ENCODE results near the gene NKX2-8.
"Not testable (repeated sequence)": the region's sequence is repeated elsewhere in the genome, so short reads cannot be mapped to it uniquely, and the experiment has no call there.

NKX2-8 gene

GRCh38 chr14:36579573-36580140, 2.8 kb downstream of the NKX2-8 start:
- DNase-seq = no peak

GRCh38 chr14:36579001-36579555, 3.3 kb downstream of the NKX2-8 start:
- DNase-seq = no peak

GRCh38 chr14:36570065-36570464, 12.3 kb downstream of the NKX2-8 start:
- DNase-seq = no peak

- DNase-seq = no peak
Measured at GRCh38 chr14:36556811-36557433, 25.5 kb downstream of the NKX2-8 start.

GRCh38 chr14:36555998-36556743, 26.2 kb downstream of the NKX2-8 start:
- no peak for DNase-seq

- DNase-seq = no peak
Measured at GRCh38 chr14:36553656-36554260, 28.7 kb downstream of the NKX2-8 start.

- no peak for DNase-seq
Measured at GRCh38 chr14:36550899-36551298, 31.5 kb downstream of the NKX2-8 start.

GRCh38 chr14:36544280-36544679, 38.1 kb downstream of the NKX2-8 start:
- not testable (repeated sequence) for DNase-seq

- no peak for DNase-seq
Measured at GRCh38 chr14:36538051-36538450, 44.4 kb downstream of the NKX2-8 start.
